HepG2 (cell line): ENCODE data around the gene FAIM2. TPM values are rescaled to one million over a fixed set of nuclear protein-coding genes. Genes with fewer than 3 reads are reported as not detected.

Experiments
- ATAC-seq: fragments of 200-7000 bp; cut with Tn5 transposase; 3 replicates; pipeline ENCODE4 v1.9.1; 2020; ENCODE audit warnings: mild to moderate bottlenecking, moderate library complexity
- BruUV-seq: library from RNA; stranded (reverse); fragments of 400-500 nt; replicated peaks from 2 replicates; lab custom pipeline; 2021; lab: Mats Ljungman, UMichigan
- CTCF ChIA-PET: fragments of 300-600 bp; formaldehyde crosslinking; extraction: SDS; loops from one replicate; lab custom pipeline; 2021; ENCODE audit warnings: low total read pairs, inconsistent platforms, low intra/inter-chr PET ratio; lab: Yijun Ruan, JAX
- POLR2A ChIA-PET: fragments of 350-600 bp; sonication (Branson Sonifier 250); formaldehyde crosslinking; loops from one replicate; lab custom pipeline; 2020; ENCODE audit warnings: antibody characterized with exemption, inconsistent platforms; lab: Yijun Ruan, JAX
- DNase-seq: peaks from one replicate; pipeline ENCODE4 v3.0.0-alpha.2; 2015; ENCODE audit warnings: low spot score
- FAIRE-seq: peaks from 3 replicates; lab custom pipeline; 2011; peaks lifted over from hg19 to GRCh38; lab: Jason Lieb, UNC
- H2AFZ ChIP-seq: one replicate; pipeline ENCODE4 v1.6.1; 2011; ENCODE audit warnings: low read length, inconsistent platforms
- H3K27ac ChIP-seq: fragments of 300-600 bp; 3 replicates; pipeline ENCODE4 v1.8.0; 2011; ENCODE audit warnings: mixed run types, mild to moderate bottlenecking, mixed read lengths, low read length, inconsistent platforms; ENCODE audit not compliant: insufficient read depth; ENCODE audit errors: extremely low read length
- H3K27me3 ChIP-seq, 2 experiments: fragments of 200-600 bp in 1 of 2; 2 replicates in 1 of 2; 3 replicates in 1 of 2; pipeline versions ENCODE4 v1.6.0 to v1.8.0; 2011; ENCODE audit warnings: low read length in 2 of 2, mild to moderate bottlenecking in 2 of 2, moderate library complexity in 2 of 2, inconsistent platforms in 1 of 2; ENCODE audit not compliant: insufficient read depth in 2 of 2, control insufficient read depth in 1 of 2
- H3K36me3 ChIP-seq, 2 experiments: fragments of 200-600 bp in 1 of 2; replicated peaks in 1 of 2; 2 replicates in 1 of 2; 3 replicates in 1 of 2; pipeline versions ENCODE4 v1.5.1 to v1.8.0; 2011; ENCODE audit warnings: low read length in 2 of 2, inconsistent platforms in 1 of 2; ENCODE audit not compliant: insufficient read depth in 2 of 2, control insufficient read depth in 1 of 2
- H3K4me1 ChIP-seq: 2 replicates; pipeline ENCODE4 v1.5.1; 2012; ENCODE audit warnings: low read length, inconsistent platforms; ENCODE audit not compliant: insufficient read depth
- H3K4me2 ChIP-seq: 2 replicates; pipeline ENCODE4 v1.6.0; 2011; ENCODE audit warnings: low read depth, low read length, inconsistent platforms
- H3K4me3 ChIP-seq, 3 experiments: fragments of 200-600 bp in 1 of 3; sonication (generic), shearing (Covaris generic) in 1 of 3; replicated peaks in 1 of 3; 2 replicates each; pipeline ENCODE4 v1.5.1; 2011 to 2016; ENCODE audit warnings: low read length in 3 of 3, inconsistent platforms in 2 of 3, low read depth in 2 of 3, mild to moderate bottlenecking in 2 of 3, control low read depth in 1 of 3, mixed read lengths in 1 of 3; ENCODE audit not compliant: insufficient read depth in 1 of 3
- H3K79me2 ChIP-seq: one replicate; pipeline ENCODE4 v1.6.1; 2011; ENCODE audit warnings: low read length, inconsistent platforms; ENCODE audit not compliant: insufficient read depth
- H3K9ac ChIP-seq: 2 replicates; pipeline ENCODE4 v1.6.0; 2011; ENCODE audit warnings: mild to moderate bottlenecking, low read depth, low read length, inconsistent platforms; ENCODE audit not compliant: insufficient read depth
- H3K9me3 ChIP-seq: 2 replicates; pipeline ENCODE4 v1.5.1; 2012; ENCODE audit warnings: mild to moderate bottlenecking, low read length
- H4K20me1 ChIP-seq: 2 replicates; pipeline ENCODE4 v1.6.0; 2011; ENCODE audit warnings: inconsistent platforms, mild to moderate bottlenecking, low read length, moderate library complexity; ENCODE audit not compliant: insufficient read depth
- CHD4 ChIP-seq: fragments of 200-600 bp; sonication (generic); IDR thresholded peaks from 2 replicates; pipeline ENCODE4 v1.7.0; 2017; ENCODE audit warnings: mild to moderate bottlenecking, low read length, borderline replicate concordance
- CREM ChIP-seq, 2 experiments: sonication (generic) in 1 of 2; formaldehyde crosslinking in 1 of 2; IDR thresholded peaks; 2 replicates each; pipeline versions ENCODE4 v1.4.0 to v1.6.1; 2016 to 2020; ENCODE audit warnings: antibody characterized with exemption in 1 of 2, mild to moderate bottlenecking in 1 of 2, missing genetic modification reagents in 1 of 2
- JDP2 ChIP-seq: sonication (generic); formaldehyde crosslinking; IDR thresholded peaks from 2 replicates; pipeline ENCODE4 v1.8.1; 2022; ENCODE audit warnings: missing genetic modification reagents, borderline replicate concordance
- NBN ChIP-seq: fragments of 450-650 bp; conservative IDR thresholded peaks from 2 replicates; pipeline ENCODE4 v1.6.1; 2017
- NFE2L1 ChIP-seq: sonication (generic); formaldehyde crosslinking; IDR thresholded peaks from 2 replicates; pipeline ENCODE4 v1.4.0; 2020; ENCODE audit warnings: missing genetic modification reagents, mild to moderate bottlenecking, borderline replicate concordance
- PHF8 ChIP-seq: sonication (generic); formaldehyde crosslinking; IDR thresholded peaks from 2 replicates; pipeline ENCODE4 v1.5.0; 2020; ENCODE audit warnings: missing genetic modification reagents
- POGZ ChIP-seq: sonication (generic); formaldehyde crosslinking; IDR thresholded peaks from 2 replicates; pipeline ENCODE4 v1.4.0; 2020; ENCODE audit warnings: mild to moderate bottlenecking, missing genetic modification reagents
- SAP130 ChIP-seq: IDR thresholded peaks from 2 replicates; pipeline ENCODE4 v1.6.1; 2016; ENCODE audit warnings: low read depth
- SKI ChIP-seq: fragments of 450-650 bp; IDR thresholded peaks from one replicate; pipeline ENCODE4 v1.6.1; 2018; ENCODE audit warnings: mild to moderate bottlenecking; ENCODE audit not compliant: partially characterized antibody
- UBTF ChIP-seq: sonication (generic); formaldehyde crosslinking; IDR thresholded peaks from 2 replicates; pipeline ENCODE4 v1.4.0; 2020; ENCODE audit warnings: mild to moderate bottlenecking, missing genetic modification reagents
- USF2 ChIP-seq, 2 experiments: sonication (generic) in 1 of 2; formaldehyde crosslinking in 1 of 2; IDR thresholded peaks; 2 replicates each; pipeline versions ENCODE4 v1.5.1 to v1.6.1; 2011 to 2020; ENCODE audit warnings: borderline replicate concordance in 1 of 2, low read depth in 1 of 2, low read length in 1 of 2, mild to moderate bottlenecking in 1 of 2, missing genetic modification reagents in 1 of 2, moderate library complexity in 1 of 2
- XRCC5 ChIP-seq: fragments of 200-400 bp; formaldehyde crosslinking; optimal IDR thresholded peaks from 2 replicates; pipeline ENCODE3; 2017; ENCODE audit warnings: mild to moderate bottlenecking, low read length
- ZNF350 ChIP-seq: sonication (generic); formaldehyde crosslinking; IDR thresholded peaks from 2 replicates; pipeline ENCODE4 v1.4.0; 2020; ENCODE audit warnings: mild to moderate bottlenecking, low read depth, missing genetic modification reagents, borderline replicate concordance
- ZNF558 ChIP-seq: sonication (generic); formaldehyde crosslinking; IDR thresholded peaks from 2 replicates; pipeline ENCODE4 v1.9.0; 2022; ENCODE audit warnings: mild to moderate bottlenecking, missing genetic modification reagents, borderline replicate concordance
- ZNF768 ChIP-seq: sonication (generic); formaldehyde crosslinking; IDR thresholded peaks from 2 replicates; pipeline ENCODE4 v1.4.0; 2020; ENCODE audit warnings: missing genetic modification reagents
- ZNF792 ChIP-seq: IDR thresholded peaks from 2 replicates; pipeline ENCODE4 v1.6.1; 2016
- ZUFSP ChIP-seq: sonication (generic); formaldehyde crosslinking; IDR thresholded peaks from 2 replicates; pipeline ENCODE4 v1.9.0; 2021; ENCODE audit warnings: missing genetic modification reagents, mild to moderate bottlenecking, borderline replicate concordance
- WGBS: methylation state at CpG from one replicate; pipeline ENCODE4 v1.1.6; 2017; ENCODE audit warnings: low lambda C conversion rate; 5-methylcytosine and 5-hydroxymethylcytosine counted together
- in situ Hi-C: cut with HindIII; loops from 2 replicates; pipeline ENCODE4 v1.10.0; 2017; ENCODE audit warnings: low pct_unique_long_range_greater_than_20kb; ENCODE audit not compliant: extremely low pct_ligation_motif_present
- intact Hi-C: fragments of 100-400 bp; cut with micrococcal nuclease; formaldehyde crosslinking; loops from one replicate; pipeline ENCODE4 v1.10.0; 2022; ENCODE audit not compliant: unreplicated experiment
- polyA plus RNA-seq, 8 experiments: library from polyadenylated mRNA; depleted of rRNA in 3 of 8; stranded (reverse) in 7 of 8; unstranded in 1 of 8; fragments of >200 nt; fragmentation: Illumina TruSeq in 4 of 8; extraction: Trizol in 4 of 8; gene quantifications; 2 replicates each; pipeline versions ENCODE4 v1.2.1 to v1.2.3, GENCODE V29; 2011 to 2016; ENCODE audit warnings: low read depth in 4 of 8, missing spikeins in 1 of 8, mixed read lengths in 1 of 8; ENCODE audit not compliant: insufficient read depth in 1 of 8
- total RNA-seq, 5 experiments: library from RNA; depleted of rRNA; stranded (reverse); fragments of >200 nt; fragmentation: Illumina TruSeq; extraction: Trizol; gene quantifications; 2 replicates each; pipeline ENCODE4 v1.2.3, GENCODE V29; 2016; ENCODE audit warnings: low read depth in 1 of 5

FAIM2 gene
- total and polyA plus RNA-seq, 2 of the 13 experiments (the other 11 are each of a cell fraction or from before 2014, with no cell fraction given) = not detected

GRCh38 chr12:49945394-49946080 is 41.8 kb upstream of the FAIM2 start:
- WGBS = 12% methylated on average over 23 of the region's 28 CpGs
- in situ Hi-C loops = no loop called here
- Histone ChIP-seq H3K79me2 (no peaks in the 10 kb centered on the region), H3K36me3 (no peaks in the 10 kb centered on the region), H2AFZ (no peak overlapping the region), H3K27ac (no peak overlapping the region), H4K20me1 (no peaks in the 10 kb centered on the region), H3K4me1 (peaks cover 22% of the 10 kb centered on the region), H3K27me3 (peaks cover 4 to 9% of the 10 kb centered on the region in 2 experiments; a peak in 3 of 5 replicates), H3K9me3 (no peaks in the 10 kb centered on the region), H3K4me2 (peak overlapping the region; percentile 75), H3K9ac (no peak overlapping the region), H3K4me3 (peak overlapping the region in 2 of 3 experiments; percentile 48 to 64; a peak in 4 of 6 replicates)
- DNase-seq = peak; percentile 37
- ATAC-seq = peak; percentile 96
- FAIRE-seq = peak; percentile 68
- BruUV-seq = no TSS peak
- intact Hi-C loops = loop anchor here (10.0 kb wide), 1 partner anchor 81 kb away; no protein-coding TSS in a partner anchor
- ChIA-PET POLR2A (interaction anchor here (0.6 to 1.0 kb wide), 2 partner anchors 60 to 204 kb away, joined by 4 to 7 read pairs; partner anchors contain the start of gene TMBIM6), CTCF (interaction anchor here (1.3 to 1.7 kb wide), 3 partner anchors 21 to 111 kb away, joined by 3 to 4 read pairs (median 4); no protein-coding TSS in a partner anchor)
- TF ChIP-seq NBN (no peak), XRCC5 (peak; percentile 91), NFE2L1 (no peak), PHF8 (no peak), ZUFSP (CRISPR knock-in tag) (no peak), ZNF768 (CRISPR knock-in tag) (peak; percentile 41; the same call in 1 of the 2 replicates), SKI (peak; percentile 35), ZNF350 (CRISPR knock-in tag) (peak; percentile 52; the same call in 1 of the 2 replicates), ZNF558 (CRISPR knock-in tag) (no peak), CREM (IDR thresholded peaks at IDR 0.05) (0 out of 2 replicates have a peak, but pooled peaks have one; percentile 27), CREM (CRISPR knock-in tag; IDR thresholded peaks at IDR 0.05) (no peak), POGZ (CRISPR knock-in tag) (0 out of 2 replicates have a peak, but pooled peaks have one; percentile 22), UBTF (CRISPR knock-in tag) (0 out of 2 replicates have a peak, but pooled peaks have one; percentile 49), SAP130 (CRISPR knock-in tag) (peak; percentile 62), JDP2 (no peak), CHD4 (no peak), ZNF792 (0 out of 2 replicates have a peak, but pooled peaks have one; percentile 28), USF2 (IDR thresholded peaks at IDR 0.05; ENCODE audit: low read depth, low read length) (no peak), USF2 (CRISPR knock-in tag; IDR thresholded peaks at IDR 0.05; ENCODE audit: borderline replicate concordance) (no peak)
